Activated naive CD8-positive, alpha-beta T cell treated with anti-CD3 and anti-CD28 coated beads, Interleukin-2, amount 10 ng/mL, durations not matched to agents 7 days and 5 days (primary cell): Measurements from ENCODE around the gene HOXA10. TPM values are rescaled to one million over a fixed set of nuclear protein-coding genes. Genes with fewer than 3 reads are reported as not detected.

ENCODE experiments used
- ATAC-seq: fragments of 150-1000 bp; cut with Tn5 transposase; one replicate; pipeline ENCODE4 v1.10.0; 2021; ENCODE audit warnings: low read depth, moderate library complexity
- POLR2A ChIA-PET: fragments of 350-600 bp; sonication (Branson Sonifier 250); formaldehyde crosslinking; loops from one replicate; lab custom pipeline; 2021; ENCODE audit warnings: antibody characterized with exemption; lab: Charles Lee
- DNase-seq: peaks from one replicate; pipeline ENCODE4 v3.0.0; 2021
- H3K27ac Mint-ChIP-seq: one replicate; pipeline ENCODE4 v1.8.0; 2022; ENCODE audit warnings: mild to moderate bottlenecking, mixed read lengths
- H3K27me3 Mint-ChIP-seq: one replicate; pipeline ENCODE4 v1.8.0; 2022; ENCODE audit warnings: mild to moderate bottlenecking, moderate library complexity, mixed read lengths
- H3K36me3 Mint-ChIP-seq: one replicate; pipeline ENCODE4 v1.8.0; 2021; ENCODE audit warnings: mild to moderate bottlenecking, mixed read lengths
- H3K4me1 Mint-ChIP-seq: one replicate; pipeline ENCODE4 v1.8.0; 2021; ENCODE audit warnings: mixed read lengths
- H3K4me3 Mint-ChIP-seq: one replicate; pipeline ENCODE4 v1.8.0; 2022; ENCODE audit warnings: mild to moderate bottlenecking, moderate library complexity, mixed read lengths
- H3K9me3 Mint-ChIP-seq: one replicate; pipeline ENCODE4 v1.8.0; 2021; ENCODE audit warnings: mixed read lengths
- total RNA-seq, 2 experiments: library from RNA; stranded (reverse); gene quantifications; one replicate each; pipeline ENCODE4 v1.2.3, GENCODE V29; 2021

Gene HOXA10
- total RNA-seq, 2 experiments from 2014 or later = not detected

DNA sequence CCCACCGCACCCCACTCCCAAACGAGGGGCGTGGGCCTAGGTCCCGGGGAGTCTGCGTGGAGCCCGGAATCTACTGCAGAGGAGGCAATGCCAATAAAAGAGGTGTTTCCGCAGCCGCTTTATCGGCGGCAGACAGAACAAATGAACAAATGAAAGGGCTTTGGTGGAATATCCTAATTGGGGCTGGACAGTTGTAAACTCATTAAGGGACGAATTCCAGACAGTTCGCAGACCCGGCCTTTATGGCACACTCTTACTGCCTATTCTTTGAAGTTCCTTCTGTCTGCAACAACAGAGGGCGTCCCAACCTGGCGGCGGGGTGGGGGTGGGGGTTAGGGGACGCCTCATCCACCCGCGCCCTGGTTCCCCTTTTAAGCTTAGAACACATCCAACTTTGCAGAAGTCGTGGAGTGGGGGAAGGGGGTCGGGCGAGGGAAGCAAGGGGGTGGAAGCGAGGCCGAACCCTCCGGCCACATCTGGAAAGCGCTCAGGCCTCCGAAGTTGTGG, 12.9 kb downstream of the HOXA10 start:
- no peaks in the 10 kb centered on the region for H3K9me3 Mint-ChIP-seq
- no peak for ATAC-seq
- no peak for DNase-seq
- peaks cover 17% of the 10 kb centered on the region for H3K4me1 Mint-ChIP-seq
- H3K36me3 Mint-ChIP-seq = no peaks in the 10 kb centered on the region
- POLR2A ChIA-PET = interaction anchor here (1.4 kb wide), 1 partner anchor 791 kb away, joined by 4 read pairs; no protein-coding TSS in a partner anchor
- H3K4me3 Mint-ChIP-seq = peak overlapping the region; percentile 71
- H3K27ac Mint-ChIP-seq = no peak overlapping the region
- peaks cover 83% of the 10 kb centered on the region for H3K27me3 Mint-ChIP-seq

DNA sequence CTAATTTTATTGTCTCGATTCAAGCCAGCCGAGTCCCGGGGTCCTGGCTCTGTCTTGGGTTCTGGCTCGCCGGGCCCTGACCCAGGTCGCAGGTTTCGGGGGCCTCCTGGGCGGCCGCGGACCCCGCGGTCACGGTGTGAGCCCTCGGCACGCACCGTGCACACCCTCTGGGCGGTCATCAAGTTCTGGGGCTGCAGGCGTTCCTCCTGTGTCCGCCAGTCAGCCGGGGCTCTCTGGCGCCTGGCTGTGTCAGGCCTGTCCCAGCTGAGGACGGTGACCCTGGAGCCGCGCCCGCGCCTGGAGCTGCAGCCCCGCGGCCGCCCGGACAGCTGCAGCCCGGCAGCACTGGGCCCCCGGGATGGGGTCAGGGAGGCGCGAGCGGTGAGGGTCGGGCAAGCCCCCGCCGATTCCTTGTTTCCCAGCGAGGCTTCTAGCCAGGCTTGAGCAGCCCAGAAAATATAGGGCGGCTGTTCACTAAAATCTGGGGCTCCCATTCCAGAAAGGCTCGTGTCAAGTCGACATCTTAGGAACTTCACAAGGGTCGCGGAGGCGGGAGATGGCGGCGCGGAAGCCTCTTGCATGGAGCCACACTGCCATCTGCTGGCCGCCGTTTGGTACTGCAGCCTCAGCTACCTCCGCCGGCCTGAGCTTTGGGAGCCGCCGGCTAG, 13.4 kb downstream of the HOXA10 start:
- POLR2A ChIA-PET = interaction anchor here (1.4 kb wide), 1 partner anchor 791 kb away, joined by 4 read pairs; no protein-coding TSS in a partner anchor
- no peaks in the 10 kb centered on the region for H3K9me3 Mint-ChIP-seq
- no peaks in the 10 kb centered on the region for H3K36me3 Mint-ChIP-seq
- peak; percentile 69 for ATAC-seq
- peaks cover 84% of the 10 kb centered on the region for H3K27me3 Mint-ChIP-seq
- H3K27ac Mint-ChIP-seq = no peak overlapping the region
- DNase-seq = peak; percentile 88
- H3K4me1 Mint-ChIP-seq = peaks cover 16% of the 10 kb centered on the region
- peak overlapping the region; percentile 71 for H3K4me3 Mint-ChIP-seq

DNA sequence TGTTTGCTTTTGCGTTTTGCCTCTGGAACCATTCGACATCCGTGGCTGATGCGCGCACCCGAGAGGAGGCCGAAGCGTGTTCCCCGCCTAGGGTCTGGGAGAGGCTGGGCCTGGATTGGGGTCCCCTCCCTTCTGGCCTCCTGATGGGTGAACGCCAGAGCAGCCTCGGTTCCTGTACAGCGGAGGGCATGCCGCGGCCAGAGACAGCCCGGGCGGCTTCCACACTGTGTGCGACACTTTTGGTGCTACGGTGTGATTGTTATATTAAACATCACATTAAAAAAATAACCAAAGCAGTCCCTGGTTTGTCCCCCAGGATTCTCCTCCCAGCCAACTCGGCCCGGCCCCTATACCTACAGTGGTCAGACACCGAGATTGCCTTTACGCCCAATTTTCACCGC, 14.0 kb downstream of the HOXA10 start:
- H3K36me3 Mint-ChIP-seq = no peaks in the 10 kb centered on the region
- ATAC-seq (no peak), DNase-seq (no peak)
- H3K27ac Mint-ChIP-seq = no peak overlapping the region
- H3K4me3 Mint-ChIP-seq = peak overlapping the region; percentile 35
- peaks cover 21% of the 10 kb centered on the region for H3K4me1 Mint-ChIP-seq
- POLR2A ChIA-PET = interaction anchor here (1.4 kb wide), 1 partner anchor 790 kb away, joined by 4 read pairs; no protein-coding TSS in a partner anchor
- no peaks in the 10 kb centered on the region for H3K9me3 Mint-ChIP-seq
- peaks cover 85% of the 10 kb centered on the region for H3K27me3 Mint-ChIP-seq

DNA sequence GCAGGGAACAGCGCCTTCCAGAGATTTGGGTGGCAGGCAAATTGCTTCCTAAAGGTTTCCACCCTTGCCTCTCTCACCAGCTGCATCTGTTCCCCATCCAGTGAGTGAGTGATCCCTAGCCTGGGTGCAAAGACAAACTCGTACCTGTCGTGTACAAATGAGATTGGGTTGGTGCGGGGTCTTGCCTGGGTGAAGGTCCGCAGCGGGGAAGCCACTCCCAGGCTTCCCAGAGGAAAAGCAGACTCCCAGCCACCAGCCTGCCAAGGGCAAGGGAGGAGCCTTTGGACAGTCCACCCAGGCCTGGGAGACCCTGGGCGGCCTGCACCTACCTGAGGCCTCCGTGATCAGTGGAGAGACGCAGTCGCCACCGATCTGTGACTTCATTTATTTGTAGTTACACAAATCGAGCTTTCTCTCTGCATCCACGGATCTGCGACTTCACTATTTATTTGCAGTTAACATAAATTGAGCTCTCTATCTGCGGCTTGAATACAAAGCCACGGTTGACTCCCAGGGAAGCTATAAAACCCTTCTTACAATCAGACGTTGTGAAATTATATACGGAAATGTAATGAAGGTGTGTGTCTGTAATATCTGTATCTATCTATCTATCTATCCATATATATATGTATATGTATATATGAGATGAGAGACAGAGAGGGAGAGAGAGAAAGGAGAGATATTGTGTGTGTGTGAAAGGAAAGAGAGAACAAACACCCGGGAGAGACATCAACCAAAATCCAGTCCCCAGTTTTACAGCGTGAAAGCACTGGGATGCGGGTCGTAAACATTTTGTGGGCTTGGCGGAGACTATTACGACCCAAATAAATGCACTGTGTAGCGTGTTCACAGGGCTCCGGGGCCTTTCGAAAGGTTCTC, 14.6 kb downstream of the HOXA10 start:
- Mint-ChIP-seq H3K27ac (no peak overlapping the region), H3K9me3 (no peaks in the 10 kb centered on the region), H3K27me3 (peaks cover 87% of the 10 kb centered on the region), H3K4me3 (peak overlapping the region; percentile 35), H3K36me3 (no peaks in the 10 kb centered on the region), H3K4me1 (peaks cover 24% of the 10 kb centered on the region)
- ATAC-seq = no peak
- DNase-seq = no peak
- POLR2A ChIA-PET = no interaction called here

DNA sequence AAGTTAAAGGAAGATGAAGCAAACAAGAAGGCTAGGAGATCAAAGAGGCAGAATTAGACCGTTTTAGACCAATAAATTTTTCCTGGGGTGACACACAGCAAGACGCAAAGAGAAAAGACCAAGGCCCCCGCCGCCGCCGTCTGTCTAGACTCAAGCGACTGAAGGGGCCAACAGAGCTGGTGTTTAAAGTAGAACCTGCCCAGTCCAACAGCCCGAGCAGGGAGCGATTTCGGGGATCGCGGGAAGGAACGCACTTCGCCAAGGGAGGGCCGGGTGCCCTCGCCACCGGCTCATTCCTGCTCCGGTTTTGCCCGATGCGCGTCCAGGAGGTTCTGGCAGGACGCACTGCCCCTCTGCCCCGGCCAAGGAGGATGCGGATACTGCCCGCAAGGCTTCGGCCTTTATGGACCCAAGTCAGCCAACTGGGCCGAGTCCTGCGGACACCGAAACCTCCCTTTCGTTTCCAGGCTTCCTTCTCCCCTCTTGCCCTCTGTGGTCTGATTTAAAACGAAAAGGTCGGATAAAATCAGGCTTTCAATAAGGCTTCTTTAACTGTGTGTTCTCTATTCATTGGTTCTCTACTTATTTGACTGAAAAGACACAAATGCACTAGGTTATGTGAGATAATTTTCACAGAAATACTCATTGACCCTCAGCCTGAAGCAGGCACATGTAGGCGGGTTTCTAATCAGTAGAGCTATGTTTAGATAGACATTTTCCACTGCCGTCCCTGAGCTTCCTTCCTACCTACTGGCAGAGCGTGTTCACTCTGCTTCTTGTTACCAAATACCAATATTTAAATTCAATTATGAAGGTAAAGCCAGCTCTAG, 15.5 kb downstream of the HOXA10 start:
- Mint-ChIP-seq H3K36me3 (no peaks in the 10 kb centered on the region), H3K27me3 (peaks cover 87% of the 10 kb centered on the region), H3K4me3 (peak overlapping the region; percentile 18), H3K9me3 (no peaks in the 10 kb centered on the region), H3K4me1 (peaks cover 26% of the 10 kb centered on the region), H3K27ac (peak overlapping the region; percentile 58)
- POLR2A ChIA-PET = no interaction called here
- no peak for ATAC-seq
- DNase-seq = no peak

DNA sequence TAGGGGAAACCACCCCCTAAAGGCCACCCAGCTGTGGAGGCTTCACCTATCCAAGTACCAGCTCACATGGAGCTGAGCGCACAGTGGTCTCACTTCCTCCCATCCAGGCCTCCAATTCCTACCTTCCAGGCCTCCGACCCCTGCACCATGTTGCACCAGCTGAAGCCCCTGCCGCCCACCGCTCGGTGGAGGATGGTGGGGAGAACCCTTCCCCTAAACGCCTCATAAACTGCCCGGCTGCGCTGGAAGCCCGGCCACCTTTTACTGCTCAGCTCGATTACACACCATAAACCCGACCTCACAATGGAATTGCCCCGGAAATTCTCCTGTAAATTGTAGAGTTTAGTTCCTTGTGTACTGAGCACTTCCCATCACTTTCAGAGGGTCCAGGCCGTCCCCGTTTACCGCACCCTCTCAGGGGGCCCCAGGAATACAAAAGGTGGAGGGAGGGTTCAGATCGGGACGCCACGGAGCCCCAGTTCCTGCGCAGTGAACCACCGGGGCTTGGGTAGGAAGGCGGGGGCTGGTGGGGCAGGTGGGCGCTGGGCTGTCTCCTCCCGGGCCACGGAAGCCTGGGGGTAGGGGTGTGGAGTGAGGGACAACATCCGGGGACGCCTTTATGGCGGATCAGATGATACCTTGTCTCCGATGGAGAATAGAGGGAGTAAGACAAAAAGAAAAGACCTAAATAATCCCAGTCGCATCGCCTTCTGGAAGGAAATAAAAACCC, 16.3 kb downstream of the HOXA10 start:
- POLR2A ChIA-PET = no interaction called here
- DNase-seq (no peak), ATAC-seq (no peak)
- Mint-ChIP-seq H3K27ac (peak overlapping the region; percentile 80), H3K4me3 (peak overlapping the region; percentile 18), H3K36me3 (no peaks in the 10 kb centered on the region), H3K9me3 (no peaks in the 10 kb centered on the region), H3K27me3 (peaks cover 86% of the 10 kb centered on the region), H3K4me1 (peaks cover 26% of the 10 kb centered on the region)

DNA sequence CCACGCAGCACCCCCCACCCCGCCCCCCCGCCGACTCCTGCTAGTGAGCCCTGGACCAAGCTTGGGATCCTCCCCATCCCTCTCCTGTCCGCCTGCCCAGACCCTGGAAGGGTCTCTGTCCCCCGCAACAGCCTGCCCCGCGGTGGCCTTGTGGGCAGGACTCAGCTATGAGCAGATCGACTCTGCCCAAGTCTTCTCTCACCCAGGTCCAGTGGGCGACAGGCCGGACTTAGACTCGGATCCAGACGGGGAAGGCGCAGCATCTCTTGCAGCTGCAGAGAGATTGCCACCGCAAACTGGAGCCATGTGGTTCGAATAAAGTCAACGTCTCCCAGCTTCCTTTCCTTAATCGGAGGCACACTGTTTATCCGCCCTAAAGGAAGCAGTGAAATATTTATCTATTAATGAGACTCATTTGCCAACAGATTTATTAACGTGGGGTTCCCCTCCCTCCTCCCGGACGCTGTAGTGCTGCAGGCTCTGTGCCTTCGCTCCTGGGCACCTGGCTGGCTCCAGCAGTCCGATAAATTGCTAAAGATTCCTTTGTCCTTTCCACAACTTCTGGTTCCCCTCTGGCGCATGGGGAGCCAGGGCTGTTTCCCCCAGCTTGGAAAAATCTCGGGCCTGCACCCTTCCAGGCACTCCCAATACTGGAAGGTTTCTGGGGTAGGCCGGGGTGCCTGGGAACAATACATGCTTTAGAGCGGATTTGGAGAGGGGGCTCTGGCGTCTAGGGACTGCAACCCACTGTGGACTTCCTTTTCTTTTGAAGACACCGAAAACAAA, 17.0 kb downstream of the HOXA10 start:
- no peaks in the 10 kb centered on the region for H3K9me3 Mint-ChIP-seq
- H3K27ac Mint-ChIP-seq = peak overlapping the region; percentile 77
- POLR2A ChIA-PET = no interaction called here
- peaks cover 27% of the 10 kb centered on the region for H3K4me1 Mint-ChIP-seq
- no peak for DNase-seq
- no peaks in the 10 kb centered on the region for H3K36me3 Mint-ChIP-seq
- no peak for ATAC-seq
- peaks cover 85% of the 10 kb centered on the region for H3K27me3 Mint-ChIP-seq
- H3K4me3 Mint-ChIP-seq = peak overlapping the region; percentile 28

DNA sequence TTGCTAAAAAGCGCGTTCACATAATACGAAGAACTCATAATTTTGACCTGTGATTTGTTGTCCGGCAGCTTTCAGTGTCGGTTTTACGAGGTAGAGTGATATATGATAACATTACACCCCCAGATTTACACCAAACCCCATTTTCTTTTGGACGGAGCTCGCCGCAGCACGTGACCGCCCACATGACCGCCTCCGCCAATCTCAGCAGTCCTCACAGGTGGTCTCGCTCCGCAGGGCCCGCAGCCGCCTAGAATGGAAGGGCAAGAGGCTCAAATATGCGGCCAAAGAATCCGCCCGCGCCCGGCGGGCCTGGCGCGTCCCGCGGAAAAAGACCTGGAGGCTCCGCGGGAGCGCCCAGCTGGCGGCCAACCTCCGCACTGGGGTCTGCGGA, 17.6 kb downstream of the HOXA10 start, which contains the start of gene HOXA7:
Gene HOXA7, minus strand, starts transcription at position 168 of the 391 bp plus-strand sequence. Its CDS starts 130 bp downstream, at position 38.
- POLR2A ChIA-PET = no interaction called here
- no peaks in the 10 kb centered on the region for H3K36me3 Mint-ChIP-seq
- H3K27ac Mint-ChIP-seq = peak within 1 kb of the TSS; percentile 79
- H3K4me3 Mint-ChIP-seq = peak within 1 kb of the TSS; percentile 28
- peaks cover 85% of the 10 kb centered on the region for H3K27me3 Mint-ChIP-seq
- H3K9me3 Mint-ChIP-seq = no peaks in the 10 kb centered on the region
- peaks cover 33% of the 10 kb centered on the region for H3K4me1 Mint-ChIP-seq
- DNase-seq (no peak), ATAC-seq (no peak)

DNA sequence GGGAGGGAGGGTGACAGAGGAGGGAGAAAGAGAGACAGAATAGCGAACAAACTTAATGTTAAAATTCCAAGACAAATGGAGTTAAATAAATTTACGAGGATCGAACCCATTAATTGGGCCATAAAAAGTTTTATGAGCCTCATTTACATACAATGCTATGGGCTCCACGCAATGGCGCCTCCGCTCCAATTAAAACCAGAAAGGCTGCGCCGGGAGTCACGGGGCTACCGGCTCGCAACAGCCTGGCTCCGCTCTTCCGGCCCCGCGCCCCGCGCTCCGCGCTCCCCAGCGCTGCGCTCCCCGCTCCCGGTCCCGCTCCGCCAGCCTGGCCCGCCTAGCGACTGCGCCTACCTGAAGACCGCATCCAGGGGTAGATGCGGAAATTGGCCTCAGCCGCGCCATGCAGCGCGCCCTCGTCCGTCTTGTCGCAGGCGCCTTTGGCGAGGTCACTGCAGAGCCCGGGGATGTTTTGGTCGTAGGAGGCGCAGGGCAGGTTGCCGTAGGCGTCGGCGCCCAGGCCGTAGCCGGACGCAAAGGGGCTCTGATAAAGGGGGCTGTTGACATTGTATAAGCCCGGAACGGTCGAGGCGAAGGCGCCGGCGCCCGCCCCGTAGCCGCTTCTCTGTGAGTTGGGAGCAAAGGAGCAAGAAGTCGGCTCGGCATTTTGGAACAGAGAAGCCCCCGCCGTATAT, 18.2 kb downstream of the HOXA10 start:
- peaks cover 35% of the 10 kb centered on the region for H3K4me1 Mint-ChIP-seq
- POLR2A ChIA-PET = interaction anchor here (0.8 kb wide), 1 partner anchor 29 kb away, joined by 4 read pairs; the partner anchor contains the start of gene HOXA11
- H3K36me3 Mint-ChIP-seq = no peaks in the 10 kb centered on the region
- H3K9me3 Mint-ChIP-seq = no peaks in the 10 kb centered on the region
- ATAC-seq (no peak), DNase-seq (no peak)
- peaks cover 88% of the 10 kb centered on the region for H3K27me3 Mint-ChIP-seq
- H3K27ac Mint-ChIP-seq = peak overlapping the region; percentile 79
- no peak overlapping the region for H3K4me3 Mint-ChIP-seq

DNA sequence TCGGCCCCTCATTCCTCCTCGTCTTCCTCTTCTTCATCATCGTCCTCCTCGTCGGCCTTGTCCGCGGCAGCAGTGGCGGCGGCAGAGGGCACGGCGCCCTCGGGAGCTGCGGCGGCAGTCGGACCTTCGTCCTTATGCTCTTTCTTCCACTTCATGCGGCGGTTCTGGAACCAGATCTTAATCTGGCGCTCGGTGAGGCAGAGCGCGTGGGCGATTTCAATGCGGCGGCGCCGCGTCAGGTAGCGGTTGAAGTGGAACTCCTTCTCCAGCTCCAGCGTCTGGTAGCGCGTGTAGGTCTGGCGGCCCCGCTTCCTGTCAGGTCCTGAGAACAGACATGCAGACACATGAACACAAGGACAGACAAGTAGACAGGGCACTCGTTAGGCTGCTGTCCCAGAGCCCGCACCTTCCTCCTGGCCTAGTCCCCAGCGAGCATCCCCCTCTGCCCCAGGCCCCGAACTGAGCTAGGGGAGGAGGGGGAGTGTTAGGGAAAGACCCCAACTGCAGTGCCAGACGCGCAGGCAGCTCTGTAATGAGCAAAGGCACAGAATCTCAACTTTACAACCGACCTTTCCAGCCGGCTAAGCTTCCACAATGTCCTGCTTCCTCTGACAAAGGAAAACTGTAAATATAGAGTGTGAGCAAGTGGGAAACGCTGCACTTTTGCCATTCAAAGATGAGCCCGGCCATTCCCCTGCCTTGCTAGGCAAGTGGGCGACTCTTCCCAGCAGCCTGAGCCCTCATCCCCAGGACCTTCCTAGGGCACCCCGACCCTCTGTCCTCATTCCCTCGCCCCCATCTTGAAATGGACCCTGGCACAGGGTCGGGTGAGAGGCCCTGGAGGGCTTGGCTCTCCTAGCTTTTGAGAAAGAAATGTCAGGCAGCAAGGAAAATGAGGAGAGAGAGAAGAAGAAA, 19.0 kb downstream of the HOXA10 start:
- peak overlapping the region; percentile 2 for H3K4me3 Mint-ChIP-seq
- no peak for DNase-seq

More for the DNA sequence above, 19.0 kb downstream of the HOXA10 start:
- no peak for ATAC-seq
- H3K36me3 Mint-ChIP-seq = no peaks in the 10 kb centered on the region
- POLR2A ChIA-PET = interaction anchor here (0.6 to 0.8 kb wide), 2 partner anchors 28 to 30 kb away, joined by 4 to 5 read pairs; partner anchors contain the start of gene HOXA11
- peaks cover 38% of the 10 kb centered on the region for H3K4me1 Mint-ChIP-seq
- peak overlapping the region; percentile 79 for H3K27ac Mint-ChIP-seq
- peaks cover 92% of the 10 kb centered on the region for H3K27me3 Mint-ChIP-seq
- no peaks in the 10 kb centered on the region for H3K9me3 Mint-ChIP-seq
